GM19328 (cell line): ENCODE measurements around the gene ZACN.

Source experiments
- ATAC-seq: cut with Tn5 transposase; IDR thresholded peaks from one replicate; pipeline ENCODE4 v1.9.1; 2021; ENCODE audit warnings: mild to moderate bottlenecking, moderate library complexity; ENCODE audit not compliant: unreplicated experiment

The ZACN gene

DNA sequence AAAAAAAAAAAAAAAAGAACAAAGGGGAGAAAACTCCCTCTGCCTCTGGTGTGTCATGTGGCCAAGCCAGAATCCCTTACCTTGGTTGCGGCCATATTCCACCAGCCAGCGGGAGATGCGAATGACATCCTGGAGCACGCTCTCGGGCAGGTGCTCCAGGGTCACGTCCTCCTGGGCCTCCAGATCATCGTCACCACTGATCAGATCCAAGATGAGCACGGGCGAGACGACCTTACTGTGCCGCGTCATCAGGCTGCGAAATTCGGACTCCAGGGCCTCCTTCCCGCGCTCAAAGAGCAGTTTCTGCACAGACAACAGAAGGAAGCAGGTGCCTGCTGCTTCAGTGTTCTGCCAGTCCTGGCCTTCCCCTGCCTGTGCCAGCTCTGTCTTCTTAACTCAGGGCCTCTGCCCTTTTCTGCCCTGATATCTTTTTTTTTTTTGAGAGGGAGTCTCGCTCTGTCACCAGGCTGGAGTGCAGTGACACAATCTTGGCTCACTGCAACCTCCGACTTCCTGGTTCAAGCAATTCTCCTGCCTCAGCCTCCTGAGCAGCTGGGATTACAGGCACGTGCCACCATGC is 18.8 kb downstream of the ZACN start:
- ATAC-seq: no peak

DNA sequence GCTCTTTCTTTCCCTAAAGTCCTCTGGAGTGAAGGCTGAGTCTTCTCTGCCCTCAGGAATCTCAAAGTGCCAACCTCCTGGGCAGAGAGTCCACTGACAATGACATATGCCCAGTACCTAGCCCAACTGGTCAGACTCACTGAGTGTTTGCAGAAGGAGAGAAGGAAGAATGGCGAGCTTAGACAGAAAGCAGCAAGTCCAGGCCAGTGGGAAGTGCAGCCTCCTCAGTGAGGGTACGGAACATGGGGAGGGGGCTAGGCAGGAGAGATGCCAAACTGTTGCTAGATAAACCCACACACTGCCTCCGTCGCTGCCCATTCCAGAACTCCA is 23.9 kb downstream of the ZACN start:
- ATAC-seq: peak; percentile 7

DNA sequence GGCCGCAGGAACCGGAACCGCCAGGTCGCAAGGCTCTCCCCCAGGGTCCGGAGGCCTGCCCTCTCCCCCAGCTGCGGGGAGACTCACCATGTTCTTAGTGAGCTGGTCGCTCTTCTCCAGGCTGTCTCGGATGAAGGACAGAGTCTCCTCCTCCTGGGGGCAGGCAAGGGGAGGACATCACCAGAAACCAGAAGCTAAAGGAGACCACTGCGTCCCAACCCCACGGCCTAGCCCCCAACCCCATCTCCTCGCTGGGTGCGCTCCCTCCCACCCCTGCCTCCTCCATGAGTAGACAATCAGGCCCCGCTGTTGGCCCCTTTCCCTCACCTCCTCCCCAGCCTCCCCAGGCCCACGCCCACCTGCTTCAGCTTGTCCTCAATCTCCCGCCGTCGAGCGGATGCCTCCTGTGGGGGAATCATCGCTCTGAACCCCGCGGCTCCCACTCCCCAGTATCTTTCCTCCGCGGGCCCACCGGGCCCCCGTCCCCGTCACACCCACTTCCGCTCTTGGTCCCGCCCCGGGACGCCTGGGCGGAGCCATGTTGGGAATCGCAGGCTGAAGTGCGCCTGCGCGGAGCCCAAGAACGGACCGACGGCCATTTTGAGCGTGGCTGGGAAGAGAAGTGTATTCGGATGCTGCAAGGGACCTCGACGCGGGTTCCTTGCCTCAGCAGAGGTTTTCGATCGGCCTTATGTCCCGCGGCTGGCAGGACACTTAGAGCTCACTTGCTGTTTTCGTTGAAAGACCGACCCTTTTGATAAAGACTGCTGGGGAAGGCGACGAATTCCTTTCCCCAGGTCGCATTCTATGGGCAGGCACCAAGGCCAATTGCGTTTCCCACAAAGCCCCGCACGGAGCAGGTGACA is 24.5 kb downstream of the ZACN start, which contains the start of gene EXOC7:
Gene EXOC7 (minus strand): TSS at position 514 of the 866 bp plus-strand sequence. CDS start 95 bp downstream, at position 419.
- peak; percentile 74 for ATAC-seq

DNA sequence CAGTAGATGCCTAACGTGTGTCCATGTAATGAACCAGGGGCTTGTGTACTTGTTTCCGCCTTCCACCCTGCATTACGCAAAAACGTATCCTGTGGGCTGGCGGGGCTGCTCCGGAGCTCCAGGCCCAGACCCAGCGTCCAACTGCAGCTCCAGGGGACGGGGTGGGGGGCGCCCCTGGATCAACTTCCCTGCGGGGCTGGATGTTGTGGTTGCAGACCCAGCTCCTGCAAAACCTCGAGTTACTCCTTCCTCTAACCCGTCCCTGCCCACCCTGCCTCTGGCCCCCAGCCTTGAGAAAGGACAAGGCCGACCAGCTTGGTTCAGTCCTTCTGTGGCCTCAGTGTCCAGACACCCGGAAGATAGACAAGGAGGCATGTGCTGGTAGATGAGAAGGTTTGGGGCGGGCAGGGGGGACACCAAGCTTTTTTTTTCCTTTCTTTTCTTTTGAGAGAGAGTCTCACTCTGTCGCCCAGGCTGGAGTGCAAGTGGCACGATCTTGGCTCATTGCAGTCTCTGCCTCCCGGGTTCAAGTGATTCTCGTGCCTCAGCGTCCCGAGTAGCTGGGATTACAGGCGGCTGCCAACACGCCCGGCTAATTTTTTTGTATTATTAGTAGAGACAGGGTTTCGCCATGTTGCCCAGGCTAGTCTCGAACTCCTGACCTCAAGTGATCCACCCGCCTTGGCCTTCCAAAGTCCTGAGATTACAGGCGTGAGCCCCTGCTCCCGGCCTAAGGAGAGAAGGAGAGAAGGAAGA is 25.3 kb downstream of the ZACN start:
- ATAC-seq: no peak

DNA sequence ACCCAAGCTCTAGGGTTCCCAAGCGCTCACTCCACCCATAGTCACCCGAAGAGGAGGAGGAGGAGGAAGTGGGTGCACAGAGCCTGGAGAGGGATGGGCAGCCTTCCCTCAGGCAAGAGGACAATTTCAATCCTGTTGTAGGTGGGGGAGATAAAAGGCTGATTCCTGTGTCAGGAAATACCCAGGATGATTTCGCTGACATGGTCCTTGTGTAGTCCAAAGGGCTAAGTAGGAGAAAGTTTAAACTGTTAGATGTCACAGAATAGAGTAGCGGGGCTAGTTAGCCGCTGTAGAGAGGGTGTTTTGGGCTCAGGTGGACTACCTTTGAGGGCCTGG is 25.9 kb downstream of the ZACN start:
- no peak for ATAC-seq

DNA sequence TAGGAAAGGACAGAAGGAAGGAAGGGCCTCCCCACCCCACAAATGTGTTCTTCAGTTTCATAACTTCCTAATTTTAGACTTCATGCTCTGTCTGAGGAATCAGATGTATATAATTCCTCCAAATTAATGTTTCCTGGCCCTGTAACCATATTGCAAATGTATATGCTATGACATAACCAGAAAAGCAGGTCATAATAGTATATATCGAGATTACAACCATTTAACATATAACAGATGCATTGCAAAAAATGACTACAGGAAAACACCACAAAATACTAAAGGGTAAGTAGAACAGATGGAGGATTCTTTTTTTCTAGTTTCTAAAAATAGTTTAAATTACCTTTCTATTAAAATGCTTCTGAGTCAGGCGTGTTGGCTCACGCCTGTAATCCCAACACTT is 27.7 kb downstream of the ZACN start:
- ATAC-seq: no peak

DNA sequence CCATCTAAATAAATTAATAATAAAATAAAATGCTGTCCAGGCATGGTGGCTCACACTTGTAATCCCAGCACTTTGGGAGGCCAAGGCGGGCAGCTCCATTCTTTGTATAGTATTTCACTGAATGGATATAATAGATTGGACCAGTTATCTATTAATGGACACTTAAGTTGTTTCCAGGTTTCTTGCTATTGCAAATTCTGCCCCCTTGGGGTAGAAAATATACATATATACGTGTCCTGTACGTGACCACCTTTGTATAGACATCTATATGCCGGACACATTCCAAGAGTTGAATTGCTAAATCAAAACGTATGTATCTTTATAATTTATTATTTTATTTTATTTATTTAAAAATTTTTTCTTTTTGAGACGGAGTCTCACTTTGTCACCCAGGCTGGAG is 28.5 kb downstream of the ZACN start:
- ATAC-seq: no peak

DNA sequence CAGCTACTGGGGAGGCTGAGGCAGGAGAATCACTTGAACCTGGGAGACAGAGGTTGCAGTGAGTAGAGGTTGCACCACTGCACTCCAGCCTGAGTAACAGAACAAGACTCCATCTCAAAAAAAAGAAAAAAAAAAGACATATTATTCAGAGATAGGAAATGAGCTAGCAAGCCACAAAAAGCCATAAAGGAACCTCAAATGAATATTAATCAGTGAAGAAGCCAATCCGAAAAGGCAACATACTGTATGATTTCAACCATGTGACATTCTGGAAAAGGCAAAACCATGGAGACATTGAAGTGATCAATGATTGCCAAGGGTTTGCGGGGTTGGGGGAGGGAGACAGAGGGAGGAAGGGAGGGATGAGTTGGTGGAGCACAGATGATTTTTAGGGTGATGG is 33.0 kb downstream of the ZACN start:
- no peak for ATAC-seq

DNA sequence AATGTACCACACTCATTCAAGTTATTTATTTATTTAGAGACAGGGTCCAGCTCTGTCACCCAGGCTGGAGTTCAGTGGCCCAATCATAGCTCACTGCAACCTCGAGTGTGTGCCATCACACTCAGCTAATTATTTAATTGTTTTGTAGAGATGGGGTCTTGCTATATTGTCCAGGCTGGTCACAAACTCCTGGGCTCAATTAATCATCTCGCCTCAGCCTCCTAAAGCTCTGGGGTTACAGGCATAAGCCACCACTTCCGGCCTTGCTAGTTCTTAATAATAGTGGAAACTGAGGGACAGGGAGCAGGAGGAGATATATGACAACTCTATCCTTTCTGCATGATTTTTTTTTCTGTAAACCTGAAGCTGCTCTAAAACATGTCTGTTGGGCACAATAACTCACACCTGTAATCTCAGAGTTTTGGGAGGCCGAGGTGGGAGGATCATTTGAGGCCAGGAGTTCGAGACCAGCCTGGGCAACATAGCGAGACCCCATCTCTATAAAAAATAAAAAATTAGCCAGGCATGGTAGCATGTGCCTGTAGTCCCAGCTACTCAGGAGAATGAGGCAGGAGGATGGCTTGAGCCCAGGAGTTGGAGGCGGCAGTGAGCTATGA is 36.3 kb downstream of the ZACN start:
- no peak for ATAC-seq

DNA sequence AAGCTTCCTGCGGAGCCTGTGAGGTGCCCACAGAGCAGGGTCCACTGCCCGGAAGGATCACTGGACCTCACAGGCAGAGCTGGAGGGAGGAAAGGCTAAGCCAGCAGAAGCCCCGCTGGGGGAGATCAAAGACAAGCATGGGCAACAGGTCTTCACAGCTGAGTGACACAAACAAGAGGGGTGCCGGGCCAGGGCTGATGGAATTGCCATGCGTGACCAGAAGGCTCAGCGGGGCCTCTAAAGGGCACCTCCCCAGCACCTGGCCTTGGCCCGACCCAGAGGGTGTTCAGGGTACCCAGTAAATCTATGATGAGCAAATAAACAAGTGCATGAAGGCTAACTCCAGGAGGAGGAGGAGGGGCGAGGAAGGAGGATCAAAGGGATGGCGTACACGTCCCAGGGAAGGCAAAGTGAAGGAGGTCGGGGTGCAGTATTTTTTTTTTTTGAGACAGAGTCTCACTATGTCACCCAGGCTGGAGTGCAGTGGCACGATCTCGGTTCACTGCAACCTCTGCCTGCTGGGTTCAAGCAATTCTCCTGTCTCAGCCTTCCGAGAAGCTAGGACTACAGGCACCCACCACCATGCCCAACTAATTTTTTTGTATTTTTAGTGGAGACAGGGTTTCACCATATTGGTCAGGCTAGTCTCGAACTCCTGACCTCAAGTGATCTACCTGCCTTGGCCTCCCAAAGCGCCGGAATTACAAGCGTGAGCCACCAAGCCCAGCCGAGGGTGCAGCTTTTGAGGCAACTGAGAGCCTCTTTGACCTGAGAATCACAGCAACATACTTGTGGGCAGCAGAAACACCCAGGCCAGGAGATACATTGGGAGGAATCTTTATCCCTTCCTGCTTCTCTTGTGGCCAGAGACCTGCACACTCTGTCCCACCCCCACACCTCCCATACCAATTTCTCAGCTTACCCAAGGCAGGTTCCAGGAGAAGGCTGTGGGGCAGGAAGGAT is 40.7 kb downstream of the ZACN start:
- ATAC-seq: no peak

DNA sequence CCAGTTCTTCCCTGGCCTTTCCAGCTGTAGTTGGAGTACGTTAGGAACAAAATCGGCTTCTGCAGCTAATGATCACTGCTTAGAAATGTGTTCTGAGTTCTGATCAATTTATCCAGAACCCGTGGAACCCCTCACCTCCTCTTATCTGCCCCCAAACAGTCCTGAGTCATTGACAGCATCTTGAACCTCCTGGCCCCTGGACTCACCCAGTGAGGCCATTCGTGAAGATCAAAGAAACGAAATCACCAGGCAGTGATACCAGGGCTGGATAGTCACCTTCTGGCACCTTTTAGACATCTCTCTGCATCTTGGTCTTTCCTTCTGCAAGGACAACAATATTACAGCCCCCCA is 41.7 kb downstream of the ZACN start:
- ATAC-seq: no peak

DNA sequence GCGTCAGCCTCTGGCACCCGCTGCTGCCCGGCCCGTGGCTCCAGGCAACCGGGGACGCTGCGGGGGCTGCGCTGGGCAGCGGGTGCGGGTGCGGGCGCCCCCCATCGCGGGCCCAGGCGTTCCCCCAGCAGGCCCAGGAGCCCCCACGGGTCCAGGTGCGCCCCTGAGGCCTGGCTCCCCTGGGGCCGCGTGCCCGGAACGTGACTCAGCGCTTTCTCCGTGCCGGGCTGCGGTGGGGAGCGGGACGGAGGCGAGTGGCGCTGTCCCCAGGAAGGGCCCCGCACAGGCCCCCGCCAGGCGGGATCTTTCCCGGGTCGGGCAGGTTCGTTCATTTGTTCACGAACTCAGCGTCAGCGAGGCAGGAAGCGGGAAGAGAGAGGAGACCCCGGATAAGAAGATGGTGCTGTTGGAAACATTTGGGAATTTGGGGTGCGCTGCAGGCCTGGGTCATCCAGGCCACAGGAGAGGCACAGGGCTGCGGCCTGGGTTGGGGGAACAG is 43.0 kb downstream of the ZACN start:
- no peak for ATAC-seq

DNA sequence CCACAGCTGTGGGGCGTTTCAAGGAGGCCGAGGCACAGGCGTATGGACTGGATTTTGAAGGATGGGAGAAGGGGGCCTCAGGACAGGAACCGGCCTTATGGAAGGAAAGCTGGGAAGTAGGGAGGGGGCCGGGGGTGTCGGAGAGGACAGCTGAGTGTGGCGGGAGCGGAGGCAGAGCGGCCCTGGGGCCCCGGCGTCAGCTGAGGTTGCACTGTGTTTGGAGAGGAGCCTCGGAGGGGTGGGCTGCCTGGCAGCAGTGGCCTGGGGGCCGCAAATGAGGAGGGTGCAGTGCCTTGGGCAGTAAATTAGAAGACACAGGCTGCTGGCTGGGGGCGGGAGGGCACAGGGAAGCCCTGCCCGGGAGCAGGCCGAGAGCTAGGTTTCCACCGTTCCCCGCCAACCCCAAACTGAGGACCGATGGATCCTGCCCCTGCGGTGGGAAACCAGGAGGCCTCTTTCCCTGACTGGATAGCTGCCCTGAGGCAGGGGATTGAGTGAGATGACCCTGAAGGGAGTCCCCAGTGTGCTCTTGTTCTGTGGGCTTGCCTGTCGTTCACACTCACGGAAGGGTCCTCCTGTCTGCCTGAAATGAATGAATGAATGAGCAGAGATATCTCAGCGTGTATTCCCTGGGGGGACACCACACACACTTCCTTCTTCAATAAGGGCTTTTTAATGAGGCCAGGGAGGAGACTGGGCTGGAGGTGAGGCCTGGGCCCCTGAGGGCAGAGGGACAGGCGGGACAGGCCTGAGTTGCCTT is 43.6 kb downstream of the ZACN start:
- ATAC-seq: no peak

DNA sequence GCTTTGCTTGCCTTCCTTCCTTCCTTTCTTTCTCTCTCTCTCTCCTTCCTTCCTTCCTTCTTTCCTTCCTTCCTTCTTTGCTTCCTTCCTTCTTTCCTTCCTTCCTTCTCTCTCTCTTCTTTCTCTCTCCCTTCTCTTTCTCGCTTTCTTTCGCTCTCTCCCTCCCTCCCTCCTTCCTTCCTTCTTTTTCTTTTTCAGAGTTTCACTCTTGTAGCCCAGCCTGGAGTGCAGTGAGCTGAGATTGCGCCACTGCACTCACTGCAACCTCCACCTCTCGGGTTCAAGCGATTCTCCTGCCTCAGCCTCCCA is 44.2 kb downstream of the ZACN start:
- no peak for ATAC-seq

DNA sequence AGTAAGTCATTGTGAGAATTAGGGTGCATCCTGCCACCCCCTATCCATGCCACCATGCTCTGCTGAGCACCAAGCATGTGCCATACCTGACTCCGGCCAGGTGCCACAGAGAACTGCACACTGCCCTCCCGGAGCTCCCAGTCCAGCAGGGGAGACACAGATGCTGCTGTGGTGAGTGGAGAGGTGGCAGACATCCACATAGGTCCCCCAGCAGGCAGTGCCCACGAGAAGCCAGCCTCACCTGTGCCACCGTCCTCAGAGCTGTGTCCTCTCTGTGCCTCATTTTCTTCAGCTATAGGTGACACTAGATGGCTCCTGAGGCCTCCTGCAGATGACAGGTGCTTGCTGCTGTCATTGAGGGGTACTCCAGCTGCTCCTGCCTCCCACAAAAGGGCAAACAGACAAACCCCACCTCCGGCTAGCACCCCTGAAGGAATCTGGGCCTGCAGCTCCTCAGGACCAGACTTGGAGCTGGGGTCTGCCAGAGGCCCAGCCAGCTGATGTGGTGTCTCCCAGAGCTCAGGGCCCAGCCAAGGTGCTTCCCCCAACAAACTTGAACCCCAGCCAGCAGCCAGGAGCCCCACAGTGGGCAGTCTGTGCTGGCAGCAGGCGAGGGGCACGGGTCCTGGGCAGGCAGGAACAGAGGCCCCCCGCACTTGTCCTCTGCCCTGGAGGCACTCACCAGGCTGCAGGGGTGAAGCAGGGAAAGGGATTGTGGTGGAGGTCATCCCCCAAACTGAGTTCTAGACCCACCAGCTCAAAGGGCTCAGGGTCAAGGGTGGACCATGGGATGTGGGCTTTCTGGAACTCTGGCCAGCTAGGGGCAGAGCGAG is 45.0 kb downstream of the ZACN start:
- ATAC-seq: no peak

DNA sequence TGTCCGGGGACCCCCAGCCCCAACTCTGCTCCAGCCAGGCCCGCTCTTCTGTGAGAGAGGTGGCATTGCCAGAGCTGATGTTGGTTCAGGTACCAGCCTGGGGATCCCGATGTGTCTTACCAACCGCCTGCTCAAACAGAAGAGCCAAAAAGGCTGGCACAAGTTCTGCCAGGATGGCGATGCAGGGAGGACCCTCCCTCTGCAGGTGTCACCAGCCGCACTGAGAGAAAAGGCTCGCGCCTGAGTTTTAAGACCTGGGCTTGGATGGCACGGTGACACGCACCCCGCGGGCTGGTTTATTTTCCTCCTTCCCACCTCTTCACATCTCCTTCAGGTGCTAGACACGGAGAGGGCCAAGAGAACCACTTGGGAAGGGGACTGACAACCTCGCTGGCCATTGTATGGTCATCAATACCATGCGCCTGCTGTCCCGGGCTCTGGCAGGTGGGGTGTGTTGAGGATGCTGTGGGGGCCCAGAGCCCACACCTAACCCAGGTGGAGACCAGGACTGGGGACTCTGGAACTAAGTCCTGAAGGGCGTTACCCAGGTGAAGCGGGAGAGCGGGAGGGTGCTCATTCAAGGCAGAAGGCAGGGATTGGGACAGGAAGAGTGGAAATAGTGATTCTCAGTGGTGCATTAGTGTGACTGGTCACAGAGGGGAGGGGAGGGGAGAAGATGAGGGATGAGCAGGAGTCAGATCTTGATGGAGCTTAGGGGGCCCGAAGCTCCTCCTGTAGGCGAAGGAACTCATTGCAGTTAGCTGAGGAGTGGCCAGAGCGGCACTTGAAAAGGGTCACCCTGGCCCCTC is 45.8 kb downstream of the ZACN start:
- ATAC-seq: no peak

DNA sequence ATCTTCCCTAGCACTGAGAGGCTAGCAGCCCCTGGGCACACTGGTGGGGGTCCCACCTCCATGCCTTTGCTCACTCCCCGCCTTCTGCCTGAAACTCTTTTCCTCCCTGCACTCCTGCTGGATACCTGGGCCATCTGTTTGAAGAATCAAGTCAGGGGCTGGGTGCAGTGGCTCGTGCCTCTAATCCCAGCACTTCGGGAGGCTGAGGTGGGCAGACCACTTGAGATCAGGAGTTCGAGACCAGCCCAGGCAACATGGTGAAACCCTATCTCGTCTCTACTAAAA is 46.4 kb downstream of the ZACN start:
- ATAC-seq: no peak

DNA sequence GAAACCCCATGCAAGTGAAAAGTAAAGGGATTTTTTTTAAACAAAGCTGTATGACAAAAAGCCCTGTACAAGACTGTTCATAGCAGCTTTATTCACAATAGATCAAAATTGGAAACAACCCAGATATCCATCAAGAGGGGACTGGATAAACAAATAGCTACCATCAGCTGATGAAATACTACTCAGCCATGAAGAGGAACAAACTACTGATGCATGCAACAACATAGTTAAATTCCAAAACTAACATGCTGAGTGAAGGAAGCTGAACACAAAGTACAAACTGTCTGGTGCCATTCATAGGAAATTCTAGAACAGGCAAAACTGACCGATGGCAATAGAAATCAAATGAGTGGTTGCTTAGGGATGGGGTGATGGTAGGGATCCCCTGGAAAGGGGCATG is 46.9 kb downstream of the ZACN start:
- ATAC-seq: no peak
